Neural cell (in vitro differentiated cells): Measurements from ENCODE around the gene SNX7. TPM values are rescaled to one million over a fixed set of nuclear protein-coding genes. Genes with fewer than 3 reads are reported as not detected.

Experiments used
- H2AFZ ChIP-seq: fragments of 200-600, 300-800 bp; sonication (generic), shearing (Covaris generic); 2 replicates; pipeline ENCODE4 v1.6.0; 2014; ENCODE audit warnings: low read depth, mild to moderate bottlenecking, antibody characterized with exemption, low read length, moderate library complexity
- H3F3A ChIP-seq: fragments of 200-600 bp; shearing (Covaris generic); 2 replicates; pipeline ENCODE4 v1.6.1; 2016; ENCODE audit warnings: mild to moderate bottlenecking, moderate library complexity, mixed read lengths, antibody characterized with exemption, low read length; ENCODE audit not compliant: insufficient read depth, poor library complexity, severe bottlenecking
- H3K27ac ChIP-seq: fragments of 200-600, 300-800 bp; sonication (generic), shearing (Covaris generic); 2 replicates; pipeline ENCODE4 v1.5.1; 2014; ENCODE audit warnings: mild to moderate bottlenecking, low read length, moderate library complexity
- H3K27me3 ChIP-seq: fragments of 300-800, 200-600 bp; sonication (generic), shearing (Covaris generic); 2 replicates; pipeline ENCODE4 v1.6.0; 2014; ENCODE audit warnings: mild to moderate bottlenecking, low read depth, low read length, moderate library complexity; ENCODE audit not compliant: insufficient read depth
- H3K36me3 ChIP-seq: fragments of 300-800, 200-600 bp; sonication (generic), shearing (Covaris generic); 2 replicates; pipeline ENCODE4 v1.5.1; 2014; ENCODE audit warnings: mild to moderate bottlenecking, antibody characterized with exemption, low read length, moderate library complexity; ENCODE audit not compliant: insufficient read depth
- H3K4me2 ChIP-seq: fragments of 300-800, 200-600 bp; sonication (generic), shearing (Covaris generic); 2 replicates; pipeline ENCODE4 v1.6.0; 2014; ENCODE audit warnings: mild to moderate bottlenecking, low read length
- H3K4me3 ChIP-seq: fragments of 300-800, 200-600 bp; sonication (generic), shearing (Covaris generic); 2 replicates; pipeline ENCODE4 v1.5.1; 2014; ENCODE audit warnings: mild to moderate bottlenecking, low read length, moderate library complexity
- H3K79me2 ChIP-seq: fragments of 200-600 bp; shearing (Covaris generic); replicated peaks from 2 replicates; pipeline ENCODE4 v1.6.0; 2014; ENCODE audit warnings: mild to moderate bottlenecking, low read length, moderate library complexity; ENCODE audit not compliant: insufficient read depth
- H3K9ac ChIP-seq: fragments of 300-800, 200-600 bp; sonication (generic), shearing (Covaris generic); 2 replicates; pipeline ENCODE4 v1.6.1; 2016; ENCODE audit warnings: mild to moderate bottlenecking, low read length, mixed read lengths
- H3K9me2 ChIP-seq: fragments of 200-600 bp; shearing (Covaris generic); 2 replicates; pipeline ENCODE4 v1.6.1; 2016; ENCODE audit warnings: mild to moderate bottlenecking, low read length, mixed read lengths; ENCODE audit not compliant: insufficient read depth
- H3K9me3 ChIP-seq: fragments of 200-600, 300-800 bp; sonication (generic), shearing (Covaris generic); 2 replicates; pipeline ENCODE4 v1.6.1; 2016; ENCODE audit warnings: mild to moderate bottlenecking, mixed run types, low read length, moderate library complexity, mixed read lengths
- H4K20me1 ChIP-seq: fragments of 200-600 bp; shearing (Covaris generic); 2 replicates; pipeline ENCODE4 v1.6.1; 2016; ENCODE audit warnings: mild to moderate bottlenecking, mixed run types; ENCODE audit not compliant: insufficient read depth
- EP300 ChIP-seq: fragments of 450-650 bp; conservative IDR thresholded peaks from 2 replicates; pipeline ENCODE4 v1.6.1; 2014; ENCODE audit warnings: antibody characterized with exemption, mild to moderate bottlenecking, moderate library complexity; ENCODE audit not compliant: poor library complexity, severe bottlenecking
- EZH2 ChIP-seq: fragments of 200-600, 300-800 bp; shearing (Covaris generic), sonication (generic); IDR thresholded peaks from 2 replicates; pipeline ENCODE4 v1.6.1; 2014; ENCODE audit warnings: antibody characterized with exemption, low read length, borderline replicate concordance, mild to moderate bottlenecking; ENCODE audit not compliant: insufficient read depth, poor library complexity, severe bottlenecking
- MXI1 ChIP-seq: fragments of 450-650 bp; conservative IDR thresholded peaks from 2 replicates; pipeline ENCODE4 v1.6.1; 2014; ENCODE audit warnings: antibody characterized with exemption, mild to moderate bottlenecking; ENCODE audit not compliant: poor library complexity, severe bottlenecking
- POLR2AphosphoS5 ChIP-seq: IDR thresholded peaks from 2 replicates; pipeline ENCODE4 v1.6.1; 2012
- RAD21 ChIP-seq: fragments of 450-650 bp; conservative IDR thresholded peaks from 2 replicates; pipeline ENCODE4 v1.6.1; 2014; ENCODE audit warnings: antibody characterized with exemption, mild to moderate bottlenecking, moderate library complexity
- REST ChIP-seq: IDR thresholded peaks from 2 replicates; pipeline ENCODE4 v1.6.1; 2012; ENCODE audit warnings: borderline replicate concordance
- SMC3 ChIP-seq: fragments of 450-650 bp; conservative IDR thresholded peaks from 2 replicates; pipeline ENCODE4 v1.6.1; 2014; ENCODE audit warnings: antibody characterized with exemption, mild to moderate bottlenecking, moderate library complexity; ENCODE audit not compliant: poor library complexity
- TAF1 ChIP-seq: IDR thresholded peaks from 2 replicates; pipeline ENCODE4 v1.6.1; 2012; ENCODE audit warnings: low read depth
- polyA plus RNA-seq: library from polyadenylated mRNA; depleted of rRNA; stranded (reverse); fragments of >200 nt; gene quantifications from 2 replicates; pipeline ENCODE4 v1.2.3, GENCODE V29; 2014
- TF ChIP-seq, protein P1 (sequence below): fragments of 450-650 bp; IDR thresholded peaks from 2 replicates; pipeline ENCODE4 v1.5.1; 2014; ENCODE audit warnings: antibody characterized with exemption, mild to moderate bottlenecking, moderate library complexity; ENCODE audit not compliant: poor library complexity, severe bottlenecking

SNX7 gene
- polyA plus RNA-seq, 1 donor from 2014 or later: 7.5 TPM

- TF ChIP-seq POLR2AphosphoS5: no peak
- no peak for TF ChIP-seq EP300
- no peak for TF ChIP-seq SMC3
- TF ChIP-seq EZH2: no peak
- no peak for TF ChIP-seq RAD21
- TF ChIP-seq REST: no peak
- no peak for TF ChIP-seq TAF1
- no peak for TF ChIP-seq MXI1
- TF ChIP-seq, protein P1, sequence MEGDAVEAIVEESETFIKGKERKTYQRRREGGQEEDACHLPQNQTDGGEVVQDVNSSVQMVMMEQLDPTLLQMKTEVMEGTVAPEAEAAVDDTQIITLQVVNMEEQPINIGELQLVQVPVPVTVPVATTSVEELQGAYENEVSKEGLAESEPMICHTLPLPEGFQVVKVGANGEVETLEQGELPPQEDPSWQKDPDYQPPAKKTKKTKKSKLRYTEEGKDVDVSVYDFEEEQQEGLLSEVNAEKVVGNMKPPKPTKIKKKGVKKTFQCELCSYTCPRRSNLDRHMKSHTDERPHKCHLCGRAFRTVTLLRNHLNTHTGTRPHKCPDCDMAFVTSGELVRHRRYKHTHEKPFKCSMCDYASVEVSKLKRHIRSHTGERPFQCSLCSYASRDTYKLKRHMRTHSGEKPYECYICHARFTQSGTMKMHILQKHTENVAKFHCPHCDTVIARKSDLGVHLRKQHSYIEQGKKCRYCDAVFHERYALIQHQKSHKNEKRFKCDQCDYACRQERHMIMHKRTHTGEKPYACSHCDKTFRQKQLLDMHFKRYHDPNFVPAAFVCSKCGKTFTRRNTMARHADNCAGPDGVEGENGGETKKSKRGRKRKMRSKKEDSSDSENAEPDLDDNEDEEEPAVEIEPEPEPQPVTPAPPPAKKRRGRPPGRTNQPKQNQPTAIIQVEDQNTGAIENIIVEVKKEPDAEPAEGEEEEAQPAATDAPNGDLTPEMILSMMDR: no peak
- Histone ChIP-seq H3K4me3 (no peak overlapping the region), H3K9me3 (no peaks in the 10 kb centered on the region), H3F3A (no peaks in the 10 kb centered on the region), H3K4me2 (no peak overlapping the region), H4K20me1 (no peaks in the 10 kb centered on the region), H3K27me3 (no peaks in the 10 kb centered on the region), H3K9me2 (no peaks in the 10 kb centered on the region), H3K36me3 (no peaks in the 10 kb centered on the region), H3K9ac (no peak overlapping the region), H3K27ac (no peak overlapping the region), H2AFZ (no peak overlapping the region), H3K79me2 (no peaks in the 10 kb centered on the region)
Measured at GRCh38 chr1:98702976-98703375, 41.5 kb downstream of the SNX7 start.

GRCh38 chr1:98704474-98704873 is 43.0 kb downstream of the SNX7 start:
- Histone ChIP-seq H2AFZ (peak overlapping the region; percentile 29), H3K4me2 (peak overlapping the region; percentile 57), H3K27me3 (no peaks in the 10 kb centered on the region), H3F3A (no peaks in the 10 kb centered on the region), H4K20me1 (no peaks in the 10 kb centered on the region), H3K36me3 (no peaks in the 10 kb centered on the region), H3K4me3 (peak overlapping the region; percentile 52), H3K9ac (peak overlapping the region; percentile 45), H3K9me3 (no peaks in the 10 kb centered on the region), H3K79me2 (no peaks in the 10 kb centered on the region), H3K27ac (peak overlapping the region; percentile 87), H3K9me2 (no peaks in the 10 kb centered on the region)
- TF ChIP-seq POLR2AphosphoS5 (no peak), MXI1 (peak; percentile 63), TAF1 (no peak), EP300 (peak; percentile 89), SMC3 (peak; percentile 13), RAD21 (no peak)
